Stimulated activated CD4-positive, alpha-beta T cell treated with anti-CD3 and anti-CD28 coated beads, Interleukin-4, amount 100 ng/mL, for 24 hours (primary cell): ENCODE results near the gene GJA10.

Experiments used
- DNase-seq: peaks from one replicate; pipeline ENCODE4 v3.0.0-alpha.2; 2020

Gene GJA10

GRCh38 chr6:89917801-89918366 lies 23.6 kb downstream of the GJA10 start:
- DNase-seq: no peak

- DNase-seq: no peak
Measured at GRCh38 chr6:89921197-89921596, 26.9 kb downstream of the GJA10 start.

GRCh38 chr6:89921691-89922090 lies 27.4 kb downstream of the GJA10 start:
- DNase-seq: no peak

- no peak for DNase-seq
Measured at GRCh38 chr6:89924231-89924630, 30.0 kb downstream of the GJA10 start.

GRCh38 chr6:89925826-89926225 lies 31.6 kb downstream of the GJA10 start:
- no peak for DNase-seq

- no peak for DNase-seq
Measured at GRCh38 chr6:89927264-89927663, 33.0 kb downstream of the GJA10 start.

- no peak for DNase-seq
Measured at GRCh38 chr6:89927791-89928550, 33.7 kb downstream of the GJA10 start.

GRCh38 chr6:89928604-89929003 lies 34.3 kb downstream of the GJA10 start:
- DNase-seq: peak; percentile 38

GRCh38 chr6:89930789-89931188 lies 36.5 kb downstream of the GJA10 start:
- DNase-seq: no peak

GRCh38 chr6:89932245-89932802 lies 38.1 kb downstream of the GJA10 start:
- DNase-seq: no peak

- no peak for DNase-seq
Measured at GRCh38 chr6:89934685-89935366, 40.6 kb downstream of the GJA10 start.

- no peak for DNase-seq
Measured at GRCh38 chr6:89936177-89936576, 41.9 kb downstream of the GJA10 start.

- DNase-seq: no peak
Measured at GRCh38 chr6:89938014-89938413, 43.7 kb downstream of the GJA10 start.

GRCh38 chr6:89939144-89939543 lies 44.9 kb downstream of the GJA10 start:
- no peak for DNase-seq

- DNase-seq: peak; percentile 67
Measured at GRCh38 chr6:89940225-89941027, 46.2 kb downstream of the GJA10 start.

GRCh38 chr6:89941031-89941762 lies 46.9 kb downstream of the GJA10 start:
- DNase-seq: no peak

- DNase-seq: no peak
Measured at GRCh38 chr6:89941763-89942497, 47.7 kb downstream of the GJA10 start.

- no peak for DNase-seq
Measured at GRCh38 chr6:89942601-89943000, 48.3 kb downstream of the GJA10 start.

- DNase-seq: no peak
Measured at GRCh38 chr6:89944181-89944755, 50.0 kb downstream of the GJA10 start.

- DNase-seq: no peak
Measured at GRCh38 chr6:89944826-89945407, 50.6 kb downstream of the GJA10 start.
